LNCaP clone FGC (cell line): ENCODE results near the gene ACTL8.

Experiments used
- DNase-seq: peaks from one replicate; pipeline ENCODE4 v3.0.0-alpha.2; 2011; ENCODE audit warnings: low read depth
- H3K4me3 ChIP-seq: 2 replicates; pipeline ENCODE4 v1.5.1; 2011; ENCODE audit warnings: mild to moderate bottlenecking, low read depth, low read length, control low read depth
- TF ChIP-seq, protein P1 (sequence below): IDR thresholded peaks from 2 replicates; pipeline ENCODE4 v1.5.1; 2012; ENCODE audit warnings: mild to moderate bottlenecking; ENCODE audit not compliant: control insufficient read depth, insufficient read depth; ENCODE audit errors: extremely low read depth

The ACTL8 gene

DNA sequence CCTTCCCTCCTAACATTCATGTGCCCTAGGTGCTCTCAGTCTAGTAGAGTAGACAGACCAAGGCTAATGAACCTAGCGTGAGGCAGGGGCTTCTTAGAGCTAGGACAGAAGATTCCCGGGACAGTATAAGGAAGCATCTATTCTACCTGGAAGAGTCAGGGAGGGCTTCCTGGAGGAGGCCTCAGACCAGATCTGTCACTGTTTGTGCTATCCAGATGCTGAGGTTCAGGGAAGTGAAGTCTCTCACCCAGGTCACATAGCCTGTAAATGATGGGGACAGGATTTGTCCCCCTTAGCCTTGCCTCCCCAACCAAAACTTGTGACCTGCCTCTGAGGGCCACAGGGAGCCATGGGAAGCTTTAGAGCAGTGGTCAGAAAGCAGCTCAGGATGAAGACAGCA, 20.7 kb downstream of the ACTL8 start:
- DNase-seq, result no peak
- TF ChIP-seq, protein P1, sequence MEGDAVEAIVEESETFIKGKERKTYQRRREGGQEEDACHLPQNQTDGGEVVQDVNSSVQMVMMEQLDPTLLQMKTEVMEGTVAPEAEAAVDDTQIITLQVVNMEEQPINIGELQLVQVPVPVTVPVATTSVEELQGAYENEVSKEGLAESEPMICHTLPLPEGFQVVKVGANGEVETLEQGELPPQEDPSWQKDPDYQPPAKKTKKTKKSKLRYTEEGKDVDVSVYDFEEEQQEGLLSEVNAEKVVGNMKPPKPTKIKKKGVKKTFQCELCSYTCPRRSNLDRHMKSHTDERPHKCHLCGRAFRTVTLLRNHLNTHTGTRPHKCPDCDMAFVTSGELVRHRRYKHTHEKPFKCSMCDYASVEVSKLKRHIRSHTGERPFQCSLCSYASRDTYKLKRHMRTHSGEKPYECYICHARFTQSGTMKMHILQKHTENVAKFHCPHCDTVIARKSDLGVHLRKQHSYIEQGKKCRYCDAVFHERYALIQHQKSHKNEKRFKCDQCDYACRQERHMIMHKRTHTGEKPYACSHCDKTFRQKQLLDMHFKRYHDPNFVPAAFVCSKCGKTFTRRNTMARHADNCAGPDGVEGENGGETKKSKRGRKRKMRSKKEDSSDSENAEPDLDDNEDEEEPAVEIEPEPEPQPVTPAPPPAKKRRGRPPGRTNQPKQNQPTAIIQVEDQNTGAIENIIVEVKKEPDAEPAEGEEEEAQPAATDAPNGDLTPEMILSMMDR, result no peak

DNA sequence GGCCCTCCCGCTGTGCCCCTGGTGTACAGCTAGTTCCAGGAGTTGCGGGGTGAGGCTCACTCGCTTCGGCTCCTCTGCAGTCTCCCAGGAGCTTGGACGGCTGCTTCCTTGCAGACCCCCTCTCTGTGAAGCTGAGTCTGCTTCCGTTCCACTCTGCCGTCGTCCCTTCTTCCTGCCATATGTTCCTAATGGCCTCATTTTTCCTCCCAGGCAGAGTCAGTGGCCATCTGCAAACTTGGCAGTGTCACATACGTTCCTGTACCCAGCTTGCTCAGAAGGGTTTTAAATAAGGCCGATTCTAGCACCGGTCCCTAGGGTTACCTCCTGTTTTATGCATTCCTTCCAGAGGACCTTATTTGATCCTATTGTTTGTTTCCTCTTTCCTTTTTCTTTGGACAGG, 21.3 kb downstream of the ACTL8 start:
- TF ChIP-seq, protein P1, result no peak
- DNase-seq, result no peak
- no peak overlapping the region for H3K4me3 ChIP-seq

More for the DNA sequence above, 20.7 kb downstream of the ACTL8 start:
- no peak overlapping the region for H3K4me3 ChIP-seq

DNA sequence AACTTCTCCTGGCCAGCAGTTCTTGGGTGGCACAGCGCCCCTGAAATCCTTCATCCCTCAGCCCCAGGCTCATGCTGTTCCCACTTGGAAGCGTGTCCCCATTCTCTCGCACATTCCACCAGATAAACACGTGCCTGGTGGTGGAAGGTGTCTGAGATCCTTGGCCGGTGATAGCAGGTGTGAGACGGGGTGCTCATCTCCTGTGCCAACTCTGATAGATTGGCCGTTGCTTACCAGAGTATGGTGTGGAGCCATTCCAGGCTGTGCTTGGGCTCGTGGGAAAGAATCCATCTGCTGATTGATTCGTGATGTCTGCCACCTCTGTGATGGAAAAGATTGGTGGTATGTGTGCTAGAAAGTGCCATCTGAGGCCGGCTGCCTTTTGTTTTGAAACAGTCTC, 22.2 kb downstream of the ACTL8 start:
- TF ChIP-seq, protein P1, result no peak
- DNase-seq, result no peak
- no peak overlapping the region for H3K4me3 ChIP-seq

DNA sequence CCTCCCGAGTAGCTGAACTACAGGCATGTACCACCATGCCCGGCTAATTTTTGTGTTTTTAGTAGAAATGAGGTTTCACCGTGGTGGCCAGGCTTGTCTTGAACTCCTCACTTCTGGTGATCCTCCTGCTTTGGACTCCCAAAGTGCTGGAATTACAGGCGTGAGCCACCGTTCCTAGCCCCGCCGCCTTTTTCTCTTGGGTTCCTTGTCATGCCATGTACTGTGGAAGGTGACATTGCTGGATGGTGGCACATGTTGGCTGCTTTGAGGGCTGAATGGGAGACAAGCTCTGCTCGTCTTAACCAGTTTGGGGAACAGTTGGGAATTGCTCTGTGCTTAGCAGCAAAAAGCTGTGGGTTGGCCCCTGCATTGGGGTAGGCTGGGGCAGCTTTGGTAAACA, 22.7 kb downstream of the ACTL8 start:
- TF ChIP-seq, protein P1, result no peak
- no peak overlapping the region for H3K4me3 ChIP-seq
- DNase-seq, result no peak

DNA sequence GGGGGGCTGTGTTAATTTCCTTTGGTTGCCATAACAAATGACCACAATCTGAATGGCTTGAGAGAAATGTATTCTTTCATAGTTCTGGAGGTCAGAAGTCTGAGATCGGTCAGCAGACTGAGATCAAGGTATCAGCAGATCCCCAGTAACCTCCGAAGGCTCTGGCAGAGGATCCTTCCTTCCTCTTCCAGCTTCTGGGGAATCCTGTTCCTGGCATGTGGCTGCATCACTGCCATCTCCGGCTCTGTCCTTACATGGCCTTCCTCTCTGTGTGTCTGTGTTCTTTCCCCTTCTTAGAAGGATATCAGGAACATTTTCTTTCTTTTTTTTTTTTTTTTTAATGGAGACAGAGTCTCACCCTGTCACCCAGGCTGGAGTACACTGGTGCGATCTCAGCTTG, 25.8 kb downstream of the ACTL8 start:
- no peak for DNase-seq
- TF ChIP-seq, protein P1, result no peak
- no peak overlapping the region for H3K4me3 ChIP-seq

DNA sequence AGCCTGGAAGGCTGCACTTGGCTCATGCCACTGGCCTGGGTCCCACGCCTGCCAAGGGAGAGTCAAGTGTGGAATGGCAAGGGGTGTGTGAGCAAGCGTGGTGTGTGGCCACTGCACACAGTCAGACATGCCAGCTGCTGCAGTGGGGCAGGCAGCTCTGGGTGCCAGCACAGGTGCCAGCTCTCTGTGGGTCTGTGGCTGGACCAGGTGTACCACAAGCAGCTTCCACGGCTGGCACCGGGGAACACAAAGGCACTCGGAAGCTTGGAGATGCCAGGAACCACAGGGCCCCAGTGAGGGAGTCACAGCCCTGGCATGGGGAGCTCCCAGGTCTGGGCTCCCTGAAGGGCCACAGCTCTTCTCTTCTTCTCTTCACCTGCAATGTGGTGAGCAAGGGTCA, 34.8 kb downstream of the ACTL8 start:
- TF ChIP-seq, protein P1, result no peak
- no peak overlapping the region for H3K4me3 ChIP-seq
- DNase-seq, result no peak

DNA sequence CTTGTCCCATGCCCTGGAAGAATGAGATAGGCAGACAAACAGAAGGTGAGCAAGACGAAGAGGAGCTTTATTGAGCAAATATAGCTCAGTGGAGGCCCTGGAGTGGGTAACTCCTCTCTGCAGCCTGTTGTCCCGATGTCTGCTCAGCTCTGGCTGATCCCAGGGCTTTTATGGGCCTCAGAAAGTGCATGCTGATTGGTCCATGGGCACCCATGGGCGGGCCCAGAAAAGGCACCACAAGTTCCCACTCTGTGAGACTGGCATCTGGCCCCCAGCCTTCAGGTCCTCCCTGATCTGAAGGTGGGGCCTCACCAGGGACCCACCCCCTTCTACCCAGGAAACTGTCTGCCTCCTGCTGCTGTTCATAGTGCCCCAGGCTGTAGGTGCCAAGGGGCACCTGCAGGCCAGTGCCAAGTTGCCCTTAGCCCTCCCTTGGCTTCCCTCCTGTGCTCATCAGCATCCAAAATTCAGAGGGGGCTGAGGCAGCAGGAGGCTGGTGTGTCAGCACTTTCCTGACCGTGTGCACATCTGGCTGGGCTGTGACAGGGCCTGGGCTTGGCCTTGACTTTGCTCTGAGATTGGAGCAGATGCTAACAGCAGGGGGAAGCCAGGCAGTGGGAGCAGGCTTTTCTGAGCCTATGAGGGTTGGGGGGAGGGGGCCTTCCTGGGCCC, 35.4 kb downstream of the ACTL8 start:
- TF ChIP-seq, protein P1, result no peak
- H3K4me3 ChIP-seq, result no peak overlapping the region
- DNase-seq, result no peak
